Heart right ventricle (tissue), 16 donors: ENCODE measurements around the gene GALNTL6. TPM values are rescaled to one million over a fixed set of nuclear protein-coding genes. Genes with fewer than 3 reads are reported as not detected.

Source experiments
- ATAC-seq, 8 donors: fragments of 200-7000 bp; cut with Tn5 transposase; one replicate each; pipeline ENCODE4 v1.9.1; 2020; ENCODE audit warnings: mild to moderate bottlenecking in 8 of 8, moderate library complexity in 8 of 8, moderate number of reproducible peaks in 1 of 8
- DNase-seq, 2 donors: peaks; one replicate each; pipeline ENCODE4 v3.0.0-alpha.2; 2020
- H3K27ac ChIP-seq, 10 donors: fragments of 200-600 bp; sonication (generic) in 2 of 10; one replicate each; pipeline versions ENCODE4 v1.5.0 to v1.8.0; 2020 to 2022; ENCODE audit warnings: mild to moderate bottlenecking in 3 of 10
- H3K27me3 ChIP-seq, 7 donors: fragments of 200-600 bp; one replicate each; pipeline ENCODE4 v1.8.0; 2021 to 2022; ENCODE audit warnings: mild to moderate bottlenecking in 2 of 7
- H3K36me3 ChIP-seq, 9 donors: fragments of 200-600 bp; sonication (generic) in 1 of 9; one replicate each; pipeline versions ENCODE4 v1.5.0 to v1.8.0; 2020 to 2022; ENCODE audit warnings: mild to moderate bottlenecking in 2 of 9
- H3K4me1 ChIP-seq, 9 donors: fragments of 200-600 bp; sonication (generic) in 1 of 9; one replicate each; pipeline versions ENCODE4 v1.5.0 to v1.8.0; 2020 to 2022; ENCODE audit warnings: mild to moderate bottlenecking in 4 of 9
- H3K4me3 ChIP-seq, 10 donors: fragments of 200-600 bp; sonication (generic) in 2 of 10; one replicate each; pipeline versions ENCODE4 v1.5.0 to v1.8.0; 2020 to 2022; ENCODE audit warnings: mild to moderate bottlenecking in 7 of 10, moderate library complexity in 2 of 10
- H3K9me3 ChIP-seq, 11 donors: fragments of 200-600 bp in 10 of 11; sonication (generic) in 2 of 11; one replicate each; pipeline versions ENCODE4 v1.5.0 to v1.8.0; 2013 to 2022; ENCODE audit warnings: mild to moderate bottlenecking in 2 of 11, control low read depth in 1 of 11, moderate library complexity in 1 of 11
- CTCF ChIP-seq, 9 donors: fragments of 200-600 bp; sonication (generic) in 2 of 9; IDR thresholded peaks; one replicate each; pipeline versions ENCODE4 v1.5.0 to v1.8.0; 2021 to 2022; ENCODE audit warnings: antibody characterized with exemption in 9 of 9, mild to moderate bottlenecking in 5 of 9, moderate library complexity in 1 of 9
- WGBS, 2 donors: extraction: QIAGEN DNeasy Blood & Tissue Kit; methylation state at CpG; one replicate each; pipeline ENCODE4 v1.1.7; 2013; ENCODE audit warnings: inconsistent platforms in 1 of 2; 5-methylcytosine and 5-hydroxymethylcytosine counted together
- intact Hi-C, 10 donors: fragments of 100-400 bp; cut with DNase I; formaldehyde crosslinking; loops; one replicate each; pipeline versions ENCODE4 v1.11.1 to v1.14.2; 2022
- polyA plus RNA-seq, 2 donors: library from polyadenylated mRNA; stranded (reverse); fragments of 200-250 nt; gene quantifications; one replicate each; pipeline ENCODE4 v1.2.3, GENCODE V29; 2013
- total RNA-seq, 10 donors: library from RNA; stranded (reverse); fragmentation: NEBNext Ultra II Directional in 3 of 10; extraction: Animal tissue kit (Norgen Biotek cat#: 25700) in 3 of 10; gene quantifications; one replicate each; pipeline versions ENCODE4 v1.2.1 to v1.2.4, GENCODE V29; 2021 to 2023
- donor health status: Arrhythmogenic right ventricular cardiomyopathy.
- donor health status: ischemic (EF 13 %, LVEDD 7.1; RV severe dilation, severe dysfunction).
- donor health status: healthy with polysubstance abuse.
- donor health status: DM: no; HTN: yes; CAD: no.
- donor health status: DM: no; HTN: no; CAD: no.
- donor health status: ischemic (EF 25% LVEDD 6.9; RV normal size, moderate dysfunction).
- donor health status: ischemic (EF 25% LVEDD 5.7; RV mildly dilated, moderate dysfunction).
- donor health status: healthy.
- donor health status: DM: yes; HTN: yes; CAD: no.
- donor health status: Ischemic cardiomyopathy.
- donor health status: ischemic (EF 35%, LVEDD 5.7; RV mildly dilated, moderate dysfunction).
- donor health status: nonischemic (EF 11% LVEDD 7.7; RV severe dilation, severe dysfunction).
- donor health status: DM: yes; HTN: yes; CAD: no.
- donor health status: PGD.
- donor health status: ischemic (EF 29% LVEDD 5.4; RV normal size, mild dysfunction).
- donor health status: nonischemic (EF 23%, LVEDD 6.1; RV moderate dilation, normal function).

Gene GALNTL6
- total and polyA plus RNA-seq, 12 donors = 0.14 to 2.6 (median 0.49) TPM; not detected in 6

GRCh38 chr4:171834640-171835039, 21.4 kb downstream of the GALNTL6 start:
- no peak for TF ChIP-seq CTCF (IDR thresholded peaks at IDR 0.05)
- WGBS, 2 donors = 16 to 19% methylated on average over 3 of the region's 3 CpGs
- intact Hi-C loops = no loop called here

GRCh38 chr4:171843456-171843855, 30.3 kb downstream of the GALNTL6 start:
- ATAC-seq (no peak), DNase-seq (no peak)
- no peak overlapping the region for H3K27ac ChIP-seq
- WGBS, 2 donors = 86 to 93% methylated on average over 1 of the region's 1 CpG
- no peaks in the 10 kb centered on the region for H3K36me3 ChIP-seq
- no peaks in the 10 kb centered on the region for H3K9me3 ChIP-seq
- no peaks in the 10 kb centered on the region for H3K27me3 ChIP-seq
- H3K4me1 ChIP-seq = no peaks in the 10 kb centered on the region
- intact Hi-C loops = loop anchor here in 2 of 10 donors (10.0 kb wide), 1 partner anchor 361 kb away; no protein-coding TSS in a partner anchor
- TF ChIP-seq CTCF (IDR thresholded peaks at IDR 0.05) = no peak
- no peak overlapping the region for H3K4me3 ChIP-seq

More at GRCh38 chr4:171834640-171835039, 21.4 kb downstream of the GALNTL6 start:
- H3K36me3 ChIP-seq = no peaks in the 10 kb centered on the region
- no peaks in the 10 kb centered on the region for H3K27me3 ChIP-seq
- no peak overlapping the region for H3K27ac ChIP-seq
- H3K9me3 ChIP-seq = no peaks in the 10 kb centered on the region
- no peak overlapping the region for H3K4me3 ChIP-seq
- ATAC-seq = no peak
- no peaks in the 10 kb centered on the region for H3K4me1 ChIP-seq
- no peak for DNase-seq

GRCh38 chr4:171846232-171846631, 33.0 kb downstream of the GALNTL6 start:
- DNase-seq (peak; percentile 9 to 15), ATAC-seq (peak in 2 of 8 donors; percentile 51)
- H3K36me3 ChIP-seq = no peaks in the 10 kb centered on the region
- no peaks in the 10 kb centered on the region for H3K4me1 ChIP-seq
- no peaks in the 10 kb centered on the region for H3K27me3 ChIP-seq
- intact Hi-C loops = loop anchor here in 3 of 10 donors (5.0 to 10.0 kb wide), 2 partner anchors 356 to 359 kb away; no protein-coding TSS in a partner anchor
- 21 to 41% methylated on average over 2 of the region's 2 CpGs for WGBS, 2 donors
- no peak overlapping the region for H3K27ac ChIP-seq
- TF ChIP-seq CTCF (IDR thresholded peaks at IDR 0.05) = peak in 8 of 9 donors; percentile 28 to 54 (median 42)
- H3K9me3 ChIP-seq = no peaks in the 10 kb centered on the region
- no peak overlapping the region for H3K4me3 ChIP-seq

- Histone ChIP-seq H3K36me3 (no peaks in the 10 kb centered on the region), H3K9me3 (no peaks in the 10 kb centered on the region), H3K27ac (no peak overlapping the region), H3K4me1 (peaks cover 0 to 6% (median 0%) of the 10 kb centered on the region in 9 donors), H3K27me3 (no peaks in the 10 kb centered on the region), H3K4me3 (no peak overlapping the region)
- no peak for ATAC-seq
- no peak for DNase-seq
- TF ChIP-seq CTCF (IDR thresholded peaks at IDR 0.05) = no peak
- intact Hi-C loops = loop anchor here in 3 of 10 donors (5.0 to 10.0 kb wide), 2 partner anchors 355 to 358 kb away; no protein-coding TSS in a partner anchor
- WGBS, 2 donors = 72 to 80% methylated on average over 2 of the region's 2 CpGs
Observed at GRCh38 chr4:171846893-171847292, 33.7 kb downstream of the GALNTL6 start.
